Fibroblast of skin of right biceps (primary cell): Measurements from ENCODE around the gene NKAIN4.

Source experiments
- DNase-seq: peaks from one replicate; pipeline ENCODE4 v3.0.0-alpha.2; 2013

Gene NKAIN4

DNA sequence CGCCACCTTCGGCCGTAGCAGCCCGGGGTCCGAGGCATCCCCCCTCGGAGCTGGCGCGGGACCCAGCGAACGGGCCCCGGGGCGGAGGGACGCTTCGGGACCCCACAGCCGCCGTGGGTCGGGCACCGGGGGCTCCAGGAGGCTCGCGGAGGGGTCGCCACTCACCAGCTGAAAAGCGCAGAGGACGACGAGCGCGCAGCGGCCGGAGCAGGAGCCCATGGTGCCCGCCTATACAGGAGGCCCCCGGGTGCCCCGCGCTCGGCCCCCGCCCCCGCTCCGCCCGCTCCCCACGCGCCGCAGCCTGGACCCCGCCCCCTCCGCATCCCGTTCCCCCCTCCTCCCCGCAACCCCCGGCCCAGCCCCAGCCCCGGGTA is at the start of gene NKAIN4:
NKAIN4 (minus strand) TSS at position 232 of the 374 bp plus-strand sequence; CDS start at position 219, 13 bp downstream.
- DNase-seq, result no peak

DNA sequence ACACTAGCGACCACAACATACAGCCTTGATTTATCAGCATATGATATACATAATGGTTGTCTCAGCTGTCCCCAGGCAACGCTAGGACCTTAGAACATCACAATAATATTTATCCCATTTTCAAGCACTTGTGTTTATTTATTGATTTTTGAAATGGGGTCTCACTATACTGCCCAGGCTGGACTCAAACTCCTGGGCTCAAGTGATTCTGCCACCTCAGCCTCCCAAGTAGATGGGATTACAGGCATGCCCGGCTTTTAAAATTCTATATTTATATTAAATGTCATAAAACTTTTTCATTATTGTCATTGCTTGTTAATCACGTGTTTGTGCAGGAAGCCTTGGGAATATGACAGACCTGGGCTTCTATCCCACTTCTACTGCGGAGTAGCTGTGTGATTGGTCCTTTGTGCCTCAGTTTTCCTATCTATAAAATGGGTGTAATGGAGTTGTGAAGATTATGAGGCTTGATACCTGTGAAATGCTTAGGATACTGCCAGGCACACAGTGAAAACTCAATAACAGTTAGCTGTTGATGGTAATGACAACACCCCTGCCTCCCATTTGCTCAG is 48.9 kb upstream of the NKAIN4 start:
- no peak for DNase-seq

GRCh38 chr20:63301671-63302070 is 47.4 kb upstream of the NKAIN4 start:
- DNase-seq, result no peak

DNA sequence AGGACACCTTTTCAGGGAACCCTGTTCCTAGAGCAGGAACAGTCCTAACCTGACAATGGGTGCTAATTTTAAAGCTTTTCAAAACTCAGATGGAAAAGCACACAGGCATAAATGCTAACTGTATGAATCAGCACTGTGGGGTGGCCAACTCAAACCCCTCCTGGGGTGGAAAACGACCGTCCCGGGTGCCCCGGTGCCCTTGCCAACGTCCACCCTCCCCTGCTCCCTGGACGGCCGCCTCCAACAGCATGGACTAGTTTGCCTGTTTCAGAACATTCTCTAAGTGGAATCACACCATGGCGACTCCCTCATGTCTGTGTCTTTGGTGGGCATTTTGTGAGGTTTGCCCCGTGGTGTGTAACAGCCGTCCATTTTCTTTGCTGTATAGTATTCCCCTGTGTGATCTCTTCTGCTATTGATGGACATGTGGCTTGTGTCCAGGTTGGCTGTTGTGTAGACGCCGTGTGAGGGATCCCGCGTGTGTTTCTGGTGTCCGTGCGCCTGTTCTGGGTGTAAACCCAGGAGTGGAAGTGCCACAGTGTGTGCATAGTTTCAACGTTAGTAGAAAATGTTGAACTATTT is 44.6 kb upstream of the NKAIN4 start:
- DNase-seq, result no peak

DNA sequence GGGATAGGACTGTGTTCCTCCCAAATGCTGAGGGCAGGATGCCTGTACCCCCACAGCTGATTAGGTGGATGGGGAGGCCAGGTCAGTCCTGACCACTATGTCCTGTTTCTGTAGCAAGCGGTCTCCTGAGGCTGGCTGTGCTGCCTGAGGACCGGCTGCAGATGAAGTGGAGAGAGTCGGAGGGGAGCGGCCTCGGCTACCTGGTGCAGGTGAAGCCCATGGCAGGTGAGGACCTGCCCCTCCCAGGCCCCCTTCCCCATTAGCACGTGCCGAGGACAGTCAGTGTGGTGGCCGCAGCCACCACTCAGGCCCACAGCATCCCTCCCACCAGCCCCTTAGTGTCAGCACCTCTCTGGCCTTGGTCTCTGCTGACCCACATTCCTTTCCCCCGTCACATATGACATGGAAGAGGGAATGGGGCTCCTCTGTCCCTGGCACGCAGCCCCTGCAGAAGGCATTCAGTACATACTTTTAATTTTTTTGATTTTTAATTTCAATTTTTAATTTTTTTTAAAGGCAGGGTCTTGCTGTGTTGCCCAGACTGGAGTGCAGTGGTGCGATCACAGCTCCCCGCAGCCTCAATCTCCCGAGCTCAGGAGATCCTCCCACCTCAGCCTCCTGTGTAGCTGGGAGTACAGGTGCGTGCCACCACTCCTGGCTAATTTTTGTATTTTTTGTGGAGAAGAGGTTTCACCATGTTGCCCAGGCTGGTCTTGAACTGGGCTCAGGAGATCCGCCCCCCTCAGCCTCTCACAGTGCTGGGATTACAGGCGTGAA is 43.7 kb upstream of the NKAIN4 start:
- DNase-seq, result no peak

- no peak for DNase-seq
These were observed 43.1 kb upstream of the NKAIN4 start for GRCh38 chr20:63297371-63297781.

- DNase-seq, result no peak
These were observed 42.5 kb upstream of the NKAIN4 start for GRCh38 chr20:63296531-63297299.

- DNase-seq, result no peak
These were observed 41.6 kb upstream of the NKAIN4 start for GRCh38 chr20:63295846-63296245.

DNA sequence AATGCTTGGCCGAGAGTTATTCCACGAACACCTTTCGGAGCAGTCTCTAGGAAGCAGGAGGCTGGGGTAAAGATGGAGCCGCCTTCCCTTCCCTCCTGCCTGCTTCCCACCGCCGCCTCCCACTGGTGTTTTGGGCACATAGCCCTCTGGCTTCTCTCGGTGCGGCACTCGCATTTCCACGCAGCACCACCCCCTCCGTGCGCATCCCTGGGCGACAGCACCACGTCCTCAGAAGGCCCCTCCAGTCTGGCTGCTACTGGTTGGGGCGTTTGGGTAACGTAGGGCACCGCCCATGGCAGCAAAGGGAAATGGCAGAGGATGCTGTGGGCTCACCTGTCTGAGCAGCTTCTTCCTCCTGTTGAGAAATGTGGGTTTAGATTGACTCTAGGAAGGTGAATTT is 41.2 kb upstream of the NKAIN4 start:
- no peak for DNase-seq

- DNase-seq, result no peak
These were observed 40.8 kb upstream of the NKAIN4 start for GRCh38 chr20:63295018-63295417.

- no peak for DNase-seq
These were observed 40.3 kb upstream of the NKAIN4 start for GRCh38 chr20:63294536-63294900.

DNA sequence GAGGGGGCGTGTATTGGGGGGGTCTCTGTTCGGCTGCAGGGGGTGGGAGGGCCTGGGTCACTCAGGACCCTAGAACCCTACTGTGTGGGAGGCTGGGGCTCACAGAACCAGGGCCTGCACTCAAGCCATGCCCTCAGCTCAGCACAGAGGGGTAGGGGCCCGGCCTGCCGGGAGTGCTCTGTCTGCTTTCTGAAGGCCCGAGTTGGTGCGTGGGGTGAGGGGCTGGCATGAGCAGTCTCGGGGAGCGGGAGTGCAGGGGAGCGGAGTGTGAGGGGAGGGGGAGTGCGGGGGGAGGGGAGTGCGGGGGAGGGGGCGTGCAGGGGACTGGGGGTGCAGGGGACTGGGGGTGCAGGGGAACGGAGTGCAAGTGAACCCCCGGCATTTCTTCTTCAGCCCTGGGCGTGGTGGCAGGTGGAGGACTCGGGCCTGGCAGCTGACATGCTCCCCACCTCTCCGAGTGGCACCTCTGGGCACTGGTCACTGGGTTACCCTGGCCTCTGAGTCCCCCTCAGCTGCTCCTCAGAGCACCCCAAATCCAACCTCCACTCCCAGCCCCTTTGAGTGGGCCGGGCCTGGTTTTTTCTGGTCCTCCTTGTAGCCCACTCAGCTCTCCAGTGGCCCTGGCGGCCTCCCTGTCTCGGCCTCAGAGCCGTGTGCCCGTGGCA is 39.7 kb upstream of the NKAIN4 start:
- no peak for DNase-seq

DNA sequence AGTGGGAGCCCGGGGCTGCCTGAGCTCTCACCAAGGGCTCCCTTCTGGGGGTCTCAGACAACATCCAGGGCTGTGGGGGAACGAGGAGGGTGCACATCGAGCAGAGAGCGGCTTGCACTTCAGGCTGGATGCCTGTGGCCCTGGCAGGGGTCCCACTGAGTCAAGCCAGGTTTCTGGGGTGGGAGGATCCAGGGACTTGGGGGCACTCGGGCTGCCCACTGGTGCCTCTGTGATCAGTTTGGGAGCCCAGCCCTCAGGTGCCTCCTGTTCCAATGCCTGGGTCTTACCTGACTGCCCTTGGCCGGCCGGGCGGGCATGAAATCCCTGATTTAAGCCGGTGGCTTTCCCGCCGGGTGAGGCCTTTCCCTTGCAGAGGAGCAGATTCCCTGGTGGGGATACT is 39.2 kb upstream of the NKAIN4 start:
- DNase-seq, result no peak

DNA sequence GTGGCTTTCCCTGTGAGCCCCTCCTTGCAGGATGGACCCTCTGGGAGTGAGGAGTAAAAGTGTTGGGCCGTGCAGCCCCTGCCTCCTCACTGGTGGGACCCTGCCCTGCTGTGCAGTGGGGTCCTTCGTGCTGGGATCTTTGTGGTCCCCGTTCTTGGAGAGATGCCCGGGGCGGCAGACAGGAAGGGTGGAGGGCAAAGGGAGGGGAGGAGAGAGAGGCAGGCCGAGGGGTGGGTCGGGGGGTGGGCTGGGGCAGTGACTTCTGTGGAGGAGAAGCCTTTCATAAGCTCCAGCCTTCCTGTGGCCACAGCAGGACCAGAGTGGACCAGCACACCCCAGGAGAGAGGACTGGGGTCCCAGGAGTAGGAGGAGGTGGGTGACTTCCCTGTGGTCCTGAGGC is 38.6 kb upstream of the NKAIN4 start, which contains the start of gene COL20A1:
COL20A1 (plus strand) TSS at position 283 of the 400 bp plus-strand sequence. CDS start 1,922 bp downstream, outside the sequence.
- no peak for DNase-seq

GRCh38 chr20:63292292-63292701 is 38.0 kb upstream of the NKAIN4 start:
- DNase-seq, result no peak

DNA sequence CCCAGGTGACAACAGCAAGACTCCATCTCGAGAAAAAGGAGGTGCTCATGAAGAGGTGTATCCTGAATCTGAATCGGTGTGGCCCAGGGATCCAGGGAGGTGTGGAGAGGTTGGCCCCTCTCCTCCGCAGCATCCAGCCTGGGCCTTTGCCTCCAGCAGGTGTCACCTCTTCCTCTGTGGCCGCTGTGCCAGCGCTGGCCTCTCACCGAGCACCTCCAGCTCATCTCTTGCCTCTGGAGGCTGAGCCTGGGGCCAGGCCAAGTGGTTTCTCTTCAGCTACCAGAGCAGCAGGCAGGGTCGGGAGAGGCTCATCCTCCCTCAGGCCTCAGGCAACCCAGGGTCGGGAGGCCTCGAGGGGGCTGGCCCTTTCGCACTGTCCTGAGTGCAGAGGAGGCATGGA is 37.5 kb upstream of the NKAIN4 start:
- DNase-seq, result no peak

DNA sequence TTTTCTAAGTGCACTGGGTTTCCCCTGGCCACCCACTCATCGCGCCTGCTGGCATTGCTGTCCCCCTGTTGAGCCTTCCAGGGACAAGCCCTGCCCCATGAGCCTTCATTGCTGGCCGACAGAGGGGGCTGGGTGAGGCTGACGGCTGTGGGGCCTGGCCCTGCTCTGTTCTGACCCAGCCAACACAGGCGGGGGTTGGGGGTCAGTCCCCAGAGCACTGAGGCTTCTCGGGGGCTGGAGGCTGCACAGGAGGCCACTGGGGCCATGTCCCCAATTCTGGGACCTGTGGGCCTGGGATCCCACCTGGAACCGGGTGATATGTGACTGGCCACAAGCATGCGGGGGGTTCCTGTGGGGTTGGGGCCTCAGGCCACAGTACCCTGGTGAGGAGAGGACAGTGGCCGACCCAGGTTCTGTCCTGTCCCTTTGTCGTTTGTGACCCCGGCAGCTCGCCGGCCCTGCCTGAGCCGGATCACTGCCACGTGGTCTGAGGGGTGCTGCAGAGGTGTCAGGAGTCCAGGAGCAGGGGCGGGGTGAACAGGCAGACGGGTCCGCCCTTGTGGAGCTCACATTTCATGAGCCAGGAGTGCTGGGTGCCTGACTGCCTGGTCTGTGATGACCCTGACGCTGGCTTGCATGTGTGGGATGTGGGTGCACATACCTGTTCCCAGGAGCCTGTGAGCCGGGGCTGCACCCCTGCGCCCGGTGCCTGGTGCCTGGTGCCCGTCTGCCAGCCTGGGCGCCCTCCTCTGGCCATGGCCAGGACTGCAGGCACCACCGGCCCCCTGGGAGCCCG is 36.6 kb upstream of the NKAIN4 start:
- DNase-seq, result peak; percentile 30

- no peak for DNase-seq
These were observed 35.9 kb upstream of the NKAIN4 start for GRCh38 chr20:63290136-63290676.

- no peak for DNase-seq
These were observed 35.3 kb upstream of the NKAIN4 start for GRCh38 chr20:63289311-63290135.

- DNase-seq, result no peak
These were observed 34.5 kb upstream of the NKAIN4 start for GRCh38 chr20:63288581-63289251.
